HEK293 (cell line): ENCODE data around the gene TRAM2.

Experiments used
- CTCF ChIP-seq: fragments of 450-650 bp; formaldehyde crosslinking; IDR thresholded peaks from 2 replicates; pipeline ENCODE4 v1.5.1; 2016; ENCODE audit warnings: missing biosample characterization, missing genetic modification characterization
- HIC1 ChIP-seq: fragments of 450-650 bp; formaldehyde crosslinking; IDR thresholded peaks from 2 replicates; pipeline ENCODE4 v1.5.1; 2016; ENCODE audit warnings: missing biosample characterization, missing genetic modification characterization
- HOXA7 ChIP-seq: sonication (generic); formaldehyde crosslinking; IDR thresholded peaks from 2 replicates; pipeline ENCODE4 v1.8.1; 2022; ENCODE audit warnings: missing genetic modification reagents, borderline replicate concordance
- PRDM4 ChIP-seq: fragments of 450-650 bp; formaldehyde crosslinking; IDR thresholded peaks from 2 replicates; pipeline ENCODE4 v1.5.1; 2017; ENCODE audit warnings: missing biosample characterization, missing genetic modification characterization
- YY1 ChIP-seq: fragments of 450-650 bp; formaldehyde crosslinking; IDR thresholded peaks from 2 replicates; pipeline ENCODE4 v1.5.1; 2018; ENCODE audit warnings: missing biosample characterization, missing genetic modification characterization
- ZNF335 ChIP-seq: fragments of 450-650 bp; formaldehyde crosslinking; conservative IDR thresholded peaks from 2 replicates; pipeline ENCODE4 v1.5.1; 2016; ENCODE audit warnings: missing biosample characterization, missing genetic modification characterization
- ZNF510 ChIP-seq: fragments of 450-650 bp; formaldehyde crosslinking; IDR thresholded peaks from 2 replicates; pipeline ENCODE4 v1.5.1; 2018; ENCODE audit warnings: mild to moderate bottlenecking, missing genetic modification characterization, missing biosample characterization; ENCODE audit not compliant: insufficient replicate concordance
- ZNF660 ChIP-seq: fragments of 450-650 bp; IDR thresholded peaks from 2 replicates; pipeline ENCODE4 v1.5.1; 2018; ENCODE audit warnings: missing biosample characterization, mild to moderate bottlenecking, missing genetic modification characterization
- ZNF792 ChIP-seq: fragments of 450-650 bp; formaldehyde crosslinking; IDR thresholded peaks from 2 replicates; pipeline ENCODE4 v1.5.1; 2016; ENCODE audit warnings: missing biosample characterization, missing genetic modification characterization

GRCh38 chr6:52580905-52581304 is 4.0 kb upstream of the TRAM2 start:
- TF ChIP-seq ZNF335 (tag by site-specific recombination) (no peak), HIC1 (tag by site-specific recombination) (no peak), YY1 (no peak), ZNF660 (tag by site-specific recombination) (no peak), CTCF (tag by site-specific recombination) (no peak), HOXA7 (CRISPR knock-in tag) (no peak), ZNF792 (tag by site-specific recombination) (no peak), ZNF510 (tag by site-specific recombination) (no peak), PRDM4 (no peak)
